HCT116 (cell line): Measurements from ENCODE around the gene GORASP1. TPM values are rescaled to one million over a fixed set of nuclear protein-coding genes. Genes with fewer than 3 reads are reported as not detected.

ENCODE experiments used
- ATAC-seq: fragments of 200-7000 bp; cut with Tn5 transposase; 2 replicates; pipeline ENCODE4 v1.9.1; 2020; ENCODE audit warnings: mild to moderate bottlenecking, moderate library complexity
- BruUV-seq: library from RNA; stranded (reverse); fragments of 400-500 nt; replicated peaks from 2 replicates; lab custom pipeline; 2021; lab: Mats Ljungman, UMichigan
- CTCF ChIA-PET: fragments of 300-600 bp; sonication (Branson Sonifier 250); formaldehyde crosslinking; loops from one replicate; lab custom pipeline; 2021; ENCODE audit warnings: antibody characterized with exemption; lab: Charles Lee
- POLR2A ChIA-PET: fragments of 300-600, 350-600 bp; sonication (Branson Sonifier 250); formaldehyde crosslinking; loops from one replicate; lab custom pipeline; 2021; ENCODE audit warnings: antibody characterized with exemption; lab: Charles Lee
- RAD21 ChIA-PET, 2 experiments: fragments of 300-600 bp; sonication (Branson Sonifier 250); formaldehyde crosslinking; loops; one replicate each; lab custom pipeline; 2023; ENCODE audit warnings: low total read pairs in 2 of 2; ENCODE audit not compliant: uncharacterized antibody in 2 of 2, unreplicated experiment in 2 of 2, low non-redundant PET in 1 of 2; lab: Charles Lee
- DNase-seq: peaks from one replicate; pipeline ENCODE4 v3.0.0-alpha.2; 2010; ENCODE audit warnings: low read depth, low spot score
- H2AFZ ChIP-seq: fragments of 200-600 bp; shearing (Covaris generic), sonication (generic); 2 replicates; pipeline ENCODE4 v1.6.1; 2017; ENCODE audit warnings: low read depth, mixed run types, mixed read lengths, antibody characterized with exemption, low read length; ENCODE audit not compliant: poor library complexity, severe bottlenecking
- H3K27ac ChIP-seq: 2 replicates; pipeline ENCODE4 v1.5.1; 2012; ENCODE audit warnings: low read depth, low read length
- H3K27me3 ChIP-seq: fragments of 200-600 bp; sonication (generic); 2 replicates; pipeline ENCODE4 v1.6.1; 2016; ENCODE audit warnings: mixed run types, low read length, mixed read lengths; ENCODE audit not compliant: insufficient read depth
- H3K36me3 ChIP-seq, 2 experiments: fragments of 200-500 bp in 1 of 2; fragments of 200-600 bp in 1 of 2; sonication (Bioruptor generic) in 1 of 2; sonication (generic) in 1 of 2; 2 replicates each; pipeline versions ENCODE4 v1.5.1 to v1.6.1; 2014 to 2016; ENCODE audit warnings: low read length in 2 of 2, inconsistent platforms in 1 of 2, mixed read lengths in 1 of 2, mixed run types in 1 of 2; ENCODE audit not compliant: insufficient read depth in 2 of 2, control insufficient read depth in 1 of 2
- H3K4me1 ChIP-seq, 2 experiments: fragments of 200-600 bp in 1 of 2; sonication (generic) in 1 of 2; 2 replicates each; pipeline versions ENCODE4 v1.5.1 to v1.6.1; 2012 to 2017; ENCODE audit warnings: low read length in 2 of 2, inconsistent platforms in 1 of 2, mild to moderate bottlenecking in 1 of 2, mixed read lengths in 1 of 2, mixed run types in 1 of 2, moderate library complexity in 1 of 2; ENCODE audit not compliant: insufficient read depth in 2 of 2, control insufficient read depth in 1 of 2
- H3K4me2 ChIP-seq: fragments of 200-600 bp; sonication (generic); 2 replicates; pipeline ENCODE4 v1.6.1; 2017; ENCODE audit warnings: mixed run types, low read length, mixed read lengths
- H3K4me3 ChIP-seq, 2 experiments: fragments of 200-600 bp in 1 of 2; sonication (generic) in 1 of 2; replicated peaks in 1 of 2; 2 replicates each; pipeline ENCODE4 v1.5.1; 2011 to 2016; ENCODE audit warnings: low read length in 2 of 2, control low read depth in 1 of 2, low read depth in 1 of 2, mild to moderate bottlenecking in 1 of 2, mixed read lengths in 1 of 2, mixed run types in 1 of 2
- H3K79me2 ChIP-seq: fragments of 200-600 bp; sonication (generic); 2 replicates; pipeline ENCODE4 v1.6.1; 2017; ENCODE audit warnings: mild to moderate bottlenecking, mixed run types, low read length, moderate library complexity, mixed read lengths; ENCODE audit not compliant: insufficient read depth
- H3K9ac ChIP-seq: fragments of 200-600 bp; sonication (generic); 2 replicates; pipeline ENCODE4 v1.6.1; 2016; ENCODE audit warnings: low read length, mixed read lengths
- H3K9me2 ChIP-seq: fragments of 200-600 bp; sonication (generic), shearing (Covaris generic); 2 replicates; pipeline ENCODE4 v1.6.1; 2017; ENCODE audit warnings: mixed run types, mild to moderate bottlenecking, moderate library complexity; ENCODE audit not compliant: insufficient read depth
- H3K9me3 ChIP-seq, 2 experiments: fragments of 200-500 bp in 1 of 2; fragments of 200-600 bp in 1 of 2; sonication (Bioruptor generic) in 1 of 2; sonication (generic) in 1 of 2; 2 replicates each; pipeline ENCODE4 v1.6.1; 2014 to 2017; ENCODE audit warnings: low read length in 2 of 2, mixed read lengths in 2 of 2, inconsistent platforms in 1 of 2, low read depth in 1 of 2, mild to moderate bottlenecking in 1 of 2, mixed run types in 1 of 2, moderate library complexity in 1 of 2; ENCODE audit not compliant: control insufficient read depth in 1 of 2, insufficient read depth in 1 of 2
- H4K20me1 ChIP-seq: fragments of 200-600 bp; sonication (generic), shearing (Covaris generic); 2 replicates; pipeline ENCODE4 v1.6.1; 2017; ENCODE audit warnings: mixed run types, mild to moderate bottlenecking, moderate library complexity; ENCODE audit not compliant: insufficient read depth
- ATF3 ChIP-seq: IDR thresholded peaks from 2 replicates; pipeline ENCODE4 v1.6.1; 2012
- CBX3 ChIP-seq: IDR thresholded peaks from 2 replicates; pipeline ENCODE4 v1.6.1; 2012; ENCODE audit warnings: low read depth
- CTCF ChIP-seq, 3 experiments: fragments of 200-600 bp in 1 of 3; sonication (generic) in 1 of 3; IDR thresholded peaks in 2 of 3; conservative IDR thresholded peaks in 1 of 3; 2 replicates each; pipeline ENCODE4 v1.5.1; 2012 to 2017; ENCODE audit warnings: low read depth in 2 of 3, low read length in 2 of 3, antibody characterized with exemption in 1 of 3, borderline replicate concordance in 1 of 3, control low read depth in 1 of 3, mild to moderate bottlenecking in 1 of 3, mixed read lengths in 1 of 3, mixed run types in 1 of 3, moderate library complexity in 1 of 3; ENCODE audit not compliant: insufficient read depth in 1 of 3
- EGR1 ChIP-seq: IDR thresholded peaks from 2 replicates; pipeline ENCODE4 v1.6.1; 2012; ENCODE audit warnings: low read depth
- JUND ChIP-seq: IDR thresholded peaks from 2 replicates; pipeline ENCODE4 v1.6.1; 2012
- MAX ChIP-seq: IDR thresholded peaks from 2 replicates; pipeline ENCODE4 v1.6.1; 2012
- POLR2AphosphoS5 ChIP-seq: IDR thresholded peaks from 2 replicates; pipeline ENCODE4 v1.6.1; 2011; ENCODE audit warnings: mild to moderate bottlenecking, low read depth, low read length, moderate library complexity
- RAD21 ChIP-seq: IDR thresholded peaks from 2 replicates; pipeline ENCODE4 v1.6.1; 2012; ENCODE audit warnings: low read depth, mild to moderate bottlenecking
- REST ChIP-seq: IDR thresholded peaks from 2 replicates; pipeline ENCODE4 v1.6.1; 2012; ENCODE audit warnings: low read depth
- SIN3A ChIP-seq: IDR thresholded peaks from 2 replicates; pipeline ENCODE4 v1.6.1; 2012; ENCODE audit warnings: low read depth
- SRF ChIP-seq: IDR thresholded peaks from 2 replicates; pipeline ENCODE4 v1.6.1; 2012; ENCODE audit warnings: low read depth
- TCF7L2 ChIP-seq: IDR thresholded peaks from 2 replicates; pipeline ENCODE4 v1.7.0; 2011; ENCODE audit warnings: borderline replicate concordance, inconsistent platforms; ENCODE audit not compliant: insufficient read depth, insufficient read length; ENCODE audit errors: extremely low read depth
- intact Hi-C: fragments of 100-400 bp; cut with micrococcal nuclease; formaldehyde crosslinking; loops from 2 replicates; pipeline ENCODE4 v1.10.0; 2022
- total RNA-seq: library from RNA; stranded (reverse); gene quantifications from one replicate; pipeline ENCODE4 v1.2.1, GENCODE V29; 2021; ENCODE audit not compliant: unreplicated experiment

GORASP1 gene
- total RNA-seq, 1 experiment from 2014 or later = 38.8 TPM

GRCh38 chr3:39095778-39096177 lies 11.6 kb downstream of the GORASP1 start:
- BruUV-seq = no TSS peak

More at GRCh38 chr3:39095778-39096177, 11.6 kb downstream of the GORASP1 start:
- Histone ChIP-seq H3K9ac (no peak overlapping the region), H3K4me3 (no peak overlapping the region), H3K9me2 (no peaks in the 10 kb centered on the region), H3K27ac (no peak overlapping the region), H3K79me2 (no peaks in the 10 kb centered on the region), H3K36me3 (peaks cover 6 to 28% of the 10 kb centered on the region in 2 experiments), H3K4me2 (no peak overlapping the region), H3K4me1 (no peaks in the 10 kb centered on the region), H4K20me1 (no peaks in the 10 kb centered on the region), H3K9me3 (no peaks in the 10 kb centered on the region), H2AFZ (no peak overlapping the region), H3K27me3 (no peaks in the 10 kb centered on the region)
- CTCF ChIA-PET = interaction anchor here (2.0 kb wide), 1 partner anchor 192 kb away, joined by 12 read pairs; no protein-coding TSS in a partner anchor
- DNase-seq (no peak), ATAC-seq (no peak)
- intact Hi-C loops = no loop called here
- POLR2A ChIA-PET = no interaction called here
- TF ChIP-seq MAX (no peak), JUND (no peak), TCF7L2 (no peak), CBX3 (no peak), RAD21 (no peak), SIN3A (no peak), REST (no peak), POLR2AphosphoS5 (no peak), SRF (no peak), ATF3 (no peak), EGR1 (no peak), CTCF (IDR thresholded peaks at IDR 0.05 in 2 of 3, conservative IDR thresholded peaks at IDR 0.05 in 1 of 3; ENCODE audit: borderline replicate concordance in 1 of 3, insufficient read depth in 1 of 3, low read depth in 2 of 3, low read length in 2 of 3) (no peak)
- RAD21 ChIA-PET = no interaction called here
